NCI-H1092 treated with DMSO at 0.1 percent for 48 hours (cell line): ENCODE data around the gene MICALL2.

Source experiments
- DNase-seq: peaks from one replicate; lab custom pipeline; 2025; lab: John Stamatoyannopoulos, UW

Gene MICALL2

DNA sequence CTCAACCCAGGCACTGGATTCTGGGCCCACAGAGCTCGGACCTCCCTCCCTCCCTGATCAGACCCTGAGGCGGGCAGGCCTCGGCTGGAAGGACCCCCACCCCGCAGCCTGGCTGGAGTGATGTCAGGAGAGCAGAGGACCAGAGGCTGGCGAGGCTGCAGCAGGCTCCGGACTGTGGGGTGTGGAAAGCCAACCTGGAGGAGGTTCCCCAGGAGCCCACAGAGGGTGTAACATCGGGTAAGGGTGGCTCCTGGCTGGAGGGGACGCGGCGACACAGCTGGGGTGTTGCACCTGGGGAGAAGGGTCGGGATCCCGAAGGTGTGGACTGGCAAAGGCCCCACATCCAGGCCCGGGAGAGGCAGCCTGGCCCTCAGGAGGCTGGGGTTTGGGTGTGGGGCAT, 8.9 kb upstream of the MICALL2 start:
- no peak for DNase-seq

DNA sequence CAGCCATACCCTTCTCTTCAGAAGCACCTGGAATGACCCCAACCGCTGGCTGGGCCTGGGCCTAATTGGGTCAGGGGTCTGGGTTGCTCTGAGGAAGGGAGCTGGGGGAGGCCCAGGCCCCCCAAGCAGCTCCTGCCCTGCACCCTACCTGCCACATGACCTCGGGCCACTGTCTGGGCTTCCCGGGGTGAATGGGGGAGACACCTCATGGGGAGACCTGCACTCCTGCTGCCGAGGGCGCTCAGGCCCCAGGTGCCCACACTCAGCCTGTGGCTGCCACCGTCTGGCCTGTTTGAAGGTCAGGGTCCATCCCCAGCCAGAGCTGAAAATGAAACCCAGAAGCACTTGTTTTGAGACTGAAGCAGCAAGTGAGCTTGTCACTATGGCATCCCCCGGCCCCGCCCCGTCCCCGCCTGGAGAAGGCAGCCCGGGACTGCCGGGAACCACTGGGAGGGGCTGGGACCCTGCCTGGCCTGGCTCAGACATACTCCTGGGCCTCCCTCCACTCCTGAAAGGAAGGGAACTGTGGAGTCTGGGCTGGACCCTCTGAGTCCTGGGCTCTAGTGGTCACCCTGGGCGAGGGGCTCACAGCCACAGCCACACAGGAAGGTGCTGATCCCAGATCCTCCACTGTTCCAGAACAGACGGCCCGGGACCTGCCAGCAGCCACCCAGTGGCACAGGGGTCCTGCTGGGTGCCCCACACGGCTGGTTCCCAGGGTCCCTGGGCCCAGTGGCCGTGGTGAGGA, 7.4 kb upstream of the MICALL2 start:
- DNase-seq, result no peak

DNA sequence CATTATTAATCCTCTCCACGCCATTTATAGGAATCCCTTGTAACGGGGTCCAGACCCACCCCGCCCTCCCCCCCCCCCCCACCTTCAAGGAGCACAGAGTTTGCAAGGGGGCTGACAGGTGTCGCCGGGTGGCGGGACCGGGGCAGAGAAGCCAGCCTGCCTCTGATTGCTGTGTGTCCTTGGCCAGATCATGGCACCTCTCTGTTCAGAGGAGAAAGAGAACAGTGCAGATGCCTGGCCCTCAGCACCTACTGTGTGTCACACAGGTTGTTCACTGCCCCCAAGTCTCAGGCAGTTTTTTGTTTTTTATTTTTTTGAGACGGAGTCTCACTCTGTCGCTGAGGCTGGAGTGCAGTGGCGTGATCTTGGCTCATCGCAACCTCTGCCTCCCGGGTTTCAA, 5.4 kb upstream of the MICALL2 start:
- DNase-seq, result no peak

GRCh38 chr7:1463676-1464223, 4.5 kb upstream of the MICALL2 start:
- no peak for DNase-seq

DNA sequence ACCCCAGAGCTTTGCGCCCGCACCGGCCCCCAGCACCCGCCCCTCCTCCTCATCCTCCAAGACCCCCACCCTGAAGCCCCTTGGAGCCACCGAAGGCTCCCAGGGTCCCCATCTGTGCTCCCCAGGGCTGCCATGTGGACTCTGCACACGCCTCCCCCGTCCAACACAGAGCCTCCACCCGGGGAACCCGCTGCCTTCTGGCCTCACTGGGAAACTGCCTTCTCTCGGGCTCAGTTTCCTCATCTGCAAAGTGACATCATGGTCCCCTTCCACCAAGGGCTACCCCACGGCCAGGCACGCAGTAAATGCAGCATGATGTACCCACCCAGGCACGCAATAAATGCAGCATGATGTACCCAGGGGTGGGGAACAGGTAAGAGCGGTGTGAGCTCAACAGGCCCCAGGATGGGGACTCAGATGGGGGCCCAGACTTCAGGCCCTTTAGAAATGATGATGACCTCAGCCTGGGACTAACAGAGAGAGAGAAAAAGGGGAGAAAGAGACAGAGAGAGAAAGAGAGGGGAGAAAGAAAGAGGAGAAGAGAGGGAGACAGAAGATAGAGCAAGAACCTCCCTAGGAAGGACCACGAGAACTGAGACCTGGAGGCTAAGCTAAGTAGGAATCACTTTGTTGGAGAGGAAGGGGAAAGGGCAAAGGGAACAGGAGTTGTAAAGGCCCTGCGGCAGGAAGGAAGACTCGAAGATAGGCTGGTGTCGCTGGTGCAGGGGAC, 2.5 kb upstream of the MICALL2 start:
- DNase-seq, result no peak

DNA sequence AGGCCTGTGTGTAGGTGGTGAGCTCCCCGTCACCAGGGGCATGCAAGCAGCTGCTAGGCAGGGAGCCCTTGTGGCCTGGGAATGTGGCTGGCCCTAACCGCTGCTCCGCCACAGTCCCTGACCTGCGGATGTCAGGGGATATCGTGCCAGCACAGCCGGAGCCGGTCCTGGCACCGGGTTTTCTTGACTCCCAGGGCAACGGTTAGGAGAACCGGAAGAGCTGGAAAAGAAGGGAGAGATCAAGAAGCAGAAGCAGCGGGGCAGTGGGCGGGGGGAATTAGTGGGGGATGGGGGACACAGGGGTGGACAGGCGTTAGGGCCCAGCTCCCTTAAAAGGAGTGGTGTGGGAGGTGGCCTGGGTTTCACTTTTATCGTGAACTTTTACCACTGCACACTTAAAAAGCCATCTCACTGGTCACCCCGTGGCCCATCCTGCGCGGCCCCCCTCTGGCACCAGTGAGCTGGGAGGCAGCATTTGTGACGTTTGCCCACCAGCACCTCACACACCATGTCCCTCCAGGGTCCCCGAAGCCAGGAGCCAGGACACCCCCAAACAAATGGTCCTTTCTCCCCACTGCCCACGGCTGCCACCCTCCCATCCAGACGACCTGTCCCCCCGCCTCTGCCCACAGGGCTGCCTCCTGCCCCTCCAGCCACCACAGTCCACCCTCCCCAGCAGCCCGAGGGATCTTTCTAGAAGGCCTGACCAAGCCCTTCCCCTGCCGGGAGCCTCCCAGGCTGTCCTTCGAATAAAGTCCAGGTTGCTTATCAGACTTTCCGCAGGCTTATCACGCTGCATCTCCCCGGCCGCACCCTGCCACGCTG, 1.8 kb upstream of the MICALL2 start:
- no peak for DNase-seq

- DNase-seq, result no peak
These were observed 900 bp upstream of the MICALL2 start for GRCh38 chr7:1459920-1460820.

- DNase-seq, result peak; percentile 97
These were observed 232 bp upstream of the MICALL2 start for GRCh38 chr7:1459512-1459892.

DNA sequence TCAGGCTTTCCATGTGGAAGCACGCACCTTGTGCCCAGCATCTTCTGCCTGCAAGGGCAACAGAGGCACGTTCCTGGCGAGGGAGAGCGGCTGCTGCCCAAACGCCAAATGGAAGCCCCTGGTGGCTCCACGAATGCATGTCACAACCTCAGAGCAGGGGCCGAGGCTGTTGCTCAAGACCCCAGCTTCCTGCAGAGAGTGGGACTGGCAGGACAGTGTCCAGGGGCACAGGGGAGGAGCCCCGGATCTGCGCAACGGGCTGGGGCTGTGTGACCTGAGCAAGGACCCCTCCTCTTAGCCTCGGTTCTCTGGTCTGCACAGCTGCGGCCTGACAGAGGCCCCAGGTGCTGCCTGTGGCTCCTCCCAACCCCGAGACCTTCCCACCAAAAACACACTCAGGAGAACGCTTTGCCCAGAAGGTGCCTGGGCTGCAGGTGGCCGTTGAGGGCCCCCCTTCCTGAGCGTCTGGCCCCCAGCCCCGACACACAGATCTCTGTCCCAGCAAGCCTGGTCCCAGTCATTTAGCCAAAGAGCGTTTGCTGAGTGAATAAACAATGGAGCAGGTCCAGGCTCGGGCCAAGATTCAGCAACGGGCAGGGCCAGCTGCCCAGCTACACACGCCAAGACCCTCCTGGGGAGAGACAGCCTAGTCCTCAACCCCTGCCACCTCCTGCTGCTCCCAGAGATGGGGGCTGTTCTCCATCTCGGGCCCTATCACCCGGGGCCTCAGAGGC, 1.2 kb downstream of the MICALL2 start:
- DNase-seq, result no peak

GRCh38 chr7:1457059-1457948, 2.0 kb downstream of the MICALL2 start:
- DNase-seq, result no peak

DNA sequence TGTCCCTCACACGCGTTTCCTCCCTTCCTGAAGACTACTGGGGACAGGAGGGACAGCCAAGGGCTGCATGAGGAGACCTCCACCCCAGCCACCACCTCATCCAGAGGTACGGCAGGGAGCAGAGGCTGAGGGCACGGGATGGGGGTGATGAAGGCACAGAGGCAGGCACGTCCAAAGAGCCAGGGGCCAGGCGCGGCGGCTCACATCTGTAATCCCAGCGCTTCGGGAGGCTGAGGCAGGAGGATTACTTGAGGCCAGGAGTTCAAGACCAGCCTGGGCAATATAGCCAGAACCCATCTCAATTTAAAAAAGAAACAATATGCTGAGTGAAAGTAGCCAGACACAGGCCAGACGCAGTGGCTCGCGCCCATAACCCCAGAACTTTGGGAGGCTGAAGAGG, 3.3 kb downstream of the MICALL2 start:
- no peak for DNase-seq

DNA sequence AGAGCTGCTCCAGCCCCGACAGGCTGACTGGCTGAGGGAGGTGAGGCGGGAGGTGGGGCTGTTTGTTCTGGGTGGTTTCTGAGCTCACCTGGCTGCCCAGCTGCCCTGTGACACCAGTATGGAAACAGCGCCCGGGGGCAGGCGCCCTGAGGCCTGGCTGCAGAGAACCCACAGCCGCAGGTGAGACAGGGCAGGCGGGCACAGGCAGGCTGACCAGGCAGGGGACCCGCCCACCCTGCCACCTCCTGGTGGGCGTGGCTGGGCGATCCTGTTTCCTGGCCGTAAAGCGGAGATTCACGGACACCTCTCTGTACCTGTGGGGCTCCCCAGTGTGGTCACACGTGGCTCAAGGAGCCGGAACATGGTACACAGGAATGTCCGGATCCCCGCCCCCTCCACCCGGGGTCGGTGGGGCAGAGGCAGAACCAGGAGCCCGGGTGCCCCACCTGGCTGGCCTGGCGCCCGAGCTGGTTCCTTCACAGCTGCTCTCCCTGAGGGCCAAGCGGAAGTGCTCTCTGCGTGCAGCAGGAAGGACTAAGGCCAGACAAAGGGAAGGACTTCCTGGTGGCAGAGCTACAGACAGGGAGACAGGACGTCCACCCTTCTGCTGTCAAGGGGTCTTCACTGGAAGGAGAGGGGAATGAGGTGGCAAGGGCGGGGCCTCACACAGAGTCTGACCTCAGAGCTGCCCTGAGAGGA, 3.9 kb downstream of the MICALL2 start:
- DNase-seq, result no peak

DNA sequence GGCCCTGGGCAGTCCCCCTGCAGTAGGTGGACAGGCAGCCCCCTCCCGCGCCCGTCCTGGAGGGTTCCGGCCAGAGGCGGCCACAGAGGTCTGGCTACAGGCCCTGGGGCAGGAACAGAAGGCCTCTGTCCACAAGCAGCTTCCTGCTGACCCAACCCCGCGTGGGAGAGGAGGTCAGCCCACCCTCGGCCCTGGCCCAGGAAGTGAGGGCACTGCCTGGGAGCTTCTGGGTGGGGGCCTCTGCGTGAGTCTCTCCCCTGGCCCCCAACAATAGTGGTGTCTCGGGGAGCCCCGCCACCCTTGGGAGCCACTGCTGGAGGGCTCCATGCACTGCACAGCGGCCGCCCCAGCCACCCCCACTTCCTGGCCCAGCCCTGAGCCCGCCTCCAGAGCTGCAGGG, 4.7 kb downstream of the MICALL2 start:
- no peak for DNase-seq

- no peak for DNase-seq
These were observed 7.1 kb downstream of the MICALL2 start for GRCh38 chr7:1452205-1452604.

DNA sequence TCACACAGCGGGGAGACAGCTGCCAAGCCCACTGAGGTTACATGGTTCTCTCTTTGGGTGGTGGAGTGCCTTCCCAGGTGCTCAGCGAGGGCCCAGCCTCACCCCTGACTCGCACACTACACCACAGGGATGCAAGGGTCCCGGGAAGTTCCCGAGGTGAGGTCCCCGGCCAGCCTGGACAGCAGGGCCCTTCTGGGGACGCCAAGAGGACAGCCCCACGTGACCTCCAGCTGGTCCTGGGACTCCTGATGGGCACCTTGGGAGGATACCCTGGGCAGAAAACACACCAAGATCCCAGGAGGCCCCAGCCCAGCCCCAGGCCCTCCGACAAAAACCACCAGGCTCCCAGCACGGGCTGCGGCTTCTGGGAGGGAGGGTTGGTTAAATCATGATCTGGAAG, 8.3 kb downstream of the MICALL2 start:
- no peak for DNase-seq

DNA sequence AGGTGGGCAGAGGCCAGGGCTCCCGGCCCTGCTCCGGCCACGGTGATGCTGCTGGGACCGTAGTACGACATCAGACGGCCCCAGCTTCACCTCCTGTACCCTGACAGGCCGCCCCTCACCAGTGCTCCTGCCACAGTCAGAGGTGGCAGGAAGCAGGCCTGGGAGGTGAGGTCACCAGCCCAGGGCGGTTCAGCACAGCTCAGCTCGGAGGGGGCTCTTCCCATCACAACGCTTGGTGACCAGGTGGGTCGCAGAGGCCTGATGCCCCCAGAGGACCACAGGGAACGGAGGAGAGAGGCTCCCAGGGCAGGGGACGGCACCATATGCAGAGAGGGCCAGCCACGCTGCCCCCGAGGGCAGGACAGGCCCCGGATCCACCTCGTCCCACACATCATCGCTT, 8.8 kb downstream of the MICALL2 start:
- no peak for DNase-seq

- DNase-seq, result no peak
These were observed 9.3 kb downstream of the MICALL2 start for GRCh38 chr7:1449951-1450350.

DNA sequence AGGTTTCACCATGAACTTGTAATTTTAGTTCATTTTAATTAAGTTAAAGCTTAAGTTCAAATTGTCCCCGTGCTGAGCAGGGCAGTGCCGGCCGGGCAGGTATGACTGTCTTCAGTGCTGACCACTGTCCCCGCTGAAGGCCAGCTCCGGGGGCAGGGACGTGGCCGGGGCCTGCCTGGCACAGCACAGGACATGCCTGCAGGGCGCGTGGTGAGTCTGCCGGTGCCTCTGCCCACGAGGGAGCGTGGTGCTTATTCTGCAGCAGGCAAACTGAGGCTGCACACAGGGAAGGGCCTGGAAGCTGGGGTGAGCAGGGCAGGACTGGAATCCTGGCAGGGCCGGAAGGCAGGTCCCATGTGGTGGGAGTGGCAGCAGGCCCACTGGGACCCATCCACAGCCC, 9.8 kb downstream of the MICALL2 start:
- DNase-seq, result no peak

GRCh38 chr7:1448958-1449357, 10.3 kb downstream of the MICALL2 start:
- no peak for DNase-seq
